C1 segment of cervical spinal cord (tissue), 14 donors: ENCODE data around the gene ALOX12.
"Not testable (repeated sequence)": the region's sequence is repeated elsewhere in the genome, so short reads cannot be mapped to it uniquely, and the experiment has no call there.

Experiments
- DNase-seq, 14 donors: peaks; one replicate each; lab custom pipeline; 2025; lab: John Stamatoyannopoulos, UW

Gene ALOX12

GRCh38 chr17:7045492-7046126 is 49.8 kb downstream of the ALOX12 start:
- DNase-seq = peak in 1 of 14 donors; percentile 80

- DNase-seq = peak in 2 of 14 donors; percentile 9 to 81
These were observed 50.4 kb downstream of the ALOX12 start for GRCh38 chr17:7046127-7046724.

- DNase-seq = peak in 2 of 14 donors; percentile 8 to 86
These were observed 51.0 kb downstream of the ALOX12 start for GRCh38 chr17:7046725-7047397.

GRCh38 chr17:7047566-7047965 is 51.7 kb downstream of the ALOX12 start:
- no peak for DNase-seq

- no peak for DNase-seq
These were observed 53.1 kb downstream of the ALOX12 start for GRCh38 chr17:7048968-7049367.

- DNase-seq = not testable (repeated sequence)
These were observed 54.7 kb downstream of the ALOX12 start for GRCh38 chr17:7050583-7050982.

GRCh38 chr17:7056386-7056785 is 60.5 kb downstream of the ALOX12 start:
- no peak for DNase-seq

GRCh38 chr17:7058831-7059447 is 63.1 kb downstream of the ALOX12 start:
- no peak for DNase-seq
